LHCN-M2 (cell line): Measurements from ENCODE around the gene ADGRL2. TPM values are rescaled to one million over a fixed set of nuclear protein-coding genes. Genes with fewer than 3 reads are reported as not detected.

Source experiments
- DNase-seq: peaks from one replicate; pipeline ENCODE4 v3.0.0-alpha.2; 2012; ENCODE audit warnings: low read depth
- total RNA-seq: library from RNA; depleted of rRNA; stranded (reverse); fragments of >200 nt; gene quantifications from 2 replicates; pipeline ENCODE4 v1.2.3, GENCODE V29; 2014

The ADGRL2 gene
- total RNA-seq, 1 experiment from 2014 or later, result 0.57 TPM

DNA sequence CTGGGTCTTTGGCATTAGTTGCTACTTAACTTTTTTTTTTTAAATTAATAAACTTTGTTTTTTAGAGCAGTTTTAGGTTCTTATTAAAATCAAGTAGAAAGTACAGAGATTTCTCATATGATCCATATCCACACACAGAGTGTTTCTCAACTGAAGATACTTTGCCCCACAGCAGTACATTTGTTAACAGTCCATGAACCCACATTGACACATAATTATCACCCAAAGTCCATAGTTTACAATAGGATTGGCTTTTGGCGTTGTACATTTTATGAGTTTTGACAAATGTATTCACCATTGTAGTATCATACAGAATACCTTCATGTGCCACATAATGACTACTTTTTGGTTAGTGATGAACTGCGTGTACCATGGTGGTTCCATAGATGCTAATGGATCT, 106.8 kb downstream of the ADGRL2 start:
- no peak for DNase-seq

DNA sequence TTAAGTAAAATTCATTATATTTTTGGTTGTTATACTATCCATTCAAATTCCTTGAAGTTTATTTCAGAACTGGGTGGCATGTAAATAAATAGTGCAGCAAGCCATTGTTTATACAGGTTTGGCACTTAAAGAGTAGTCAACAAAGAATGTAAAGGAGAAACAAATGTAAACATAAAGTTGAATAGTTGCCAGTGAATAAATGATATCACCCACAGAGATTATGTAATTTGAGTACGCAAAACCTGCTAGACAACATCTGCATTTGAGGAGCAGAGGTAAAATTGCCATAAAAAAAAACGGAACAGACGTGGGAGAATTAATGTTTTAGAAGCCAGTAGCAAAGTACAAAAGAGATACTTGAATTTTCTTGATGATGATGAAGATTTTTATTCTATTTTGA, 111.6 kb downstream of the ADGRL2 start:
- no peak for DNase-seq

DNA sequence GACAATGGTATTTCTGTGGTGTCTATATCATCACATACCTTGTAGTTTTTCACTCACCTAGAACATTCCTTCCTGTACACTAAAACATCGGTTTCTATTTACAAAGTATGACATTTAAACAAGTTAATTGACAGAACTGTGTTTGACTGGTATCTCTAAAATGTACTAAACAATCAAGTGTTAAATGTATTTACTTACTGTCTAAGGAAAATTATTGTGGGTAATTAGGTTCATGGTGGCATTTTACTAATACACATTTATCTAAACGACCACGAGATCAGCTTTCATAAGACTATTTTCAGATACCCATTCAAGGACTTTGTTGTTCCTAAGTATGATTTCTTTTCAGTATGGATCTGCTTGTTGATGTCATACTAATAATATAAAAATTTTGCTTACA, 115.2 kb downstream of the ADGRL2 start:
- no peak for DNase-seq

DNA sequence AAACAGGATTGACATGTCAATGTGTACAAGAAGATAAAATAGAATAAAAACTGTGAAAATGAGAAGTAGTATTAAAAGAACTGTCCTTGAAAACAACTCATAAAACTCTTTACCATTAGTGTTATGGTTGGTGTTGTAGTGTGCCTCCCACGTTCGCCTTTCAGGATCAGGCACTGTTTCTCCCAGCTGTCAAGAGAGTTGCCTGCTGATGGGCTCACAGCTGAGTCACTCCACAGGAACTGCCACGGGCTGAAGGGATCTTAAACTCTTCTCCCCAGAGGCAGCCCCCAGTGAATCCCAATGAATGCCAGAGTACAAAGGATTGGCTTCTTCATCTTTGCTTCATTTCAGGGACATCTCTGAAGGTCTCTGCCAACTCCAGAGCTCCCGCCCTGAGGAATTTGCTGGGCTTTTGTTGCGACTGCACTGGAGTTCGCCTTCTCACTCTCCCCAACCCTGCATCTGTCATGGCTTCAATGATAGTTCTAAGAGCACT, 119.6 kb downstream of the ADGRL2 start:
- DNase-seq, result peak; percentile 21

DNA sequence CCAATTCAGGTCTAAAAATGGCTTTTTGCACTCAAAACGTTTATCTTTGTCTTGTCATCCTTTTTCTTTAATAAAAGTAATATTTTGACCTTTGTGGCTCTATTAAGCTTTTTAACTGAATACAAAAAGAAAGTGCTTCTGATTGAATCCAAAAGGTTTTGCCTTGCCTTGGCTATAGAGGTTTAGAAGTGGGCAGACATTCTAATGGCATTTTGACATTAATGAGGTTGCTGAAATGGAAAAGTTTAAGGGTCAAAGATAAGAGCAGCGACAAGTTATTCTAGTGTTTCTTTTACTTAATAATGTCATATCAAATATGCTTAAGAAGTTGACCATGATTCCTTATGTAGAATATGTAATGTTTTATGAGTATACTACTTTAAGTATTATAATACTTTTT, 120.2 kb downstream of the ADGRL2 start:
- DNase-seq, result no peak

DNA sequence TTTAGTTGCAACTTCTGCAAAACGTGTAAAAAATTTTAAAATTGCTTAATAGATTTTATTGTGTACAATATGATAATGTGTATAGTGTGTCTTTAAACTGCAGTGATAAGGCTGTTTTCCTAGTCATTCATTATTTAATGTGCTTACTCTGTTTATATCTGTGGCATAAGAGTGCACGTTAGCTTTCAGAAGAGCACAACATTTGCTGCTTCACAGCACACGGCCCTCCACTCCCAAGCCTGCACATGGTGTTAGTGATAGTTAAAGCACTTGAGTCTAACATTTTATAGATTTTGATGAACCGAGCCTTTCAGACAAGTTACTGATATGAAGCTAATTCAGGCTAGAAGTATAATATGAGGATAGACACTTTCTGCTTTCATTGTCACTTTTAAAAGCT, 120.6 kb downstream of the ADGRL2 start:
- DNase-seq, result no peak

DNA sequence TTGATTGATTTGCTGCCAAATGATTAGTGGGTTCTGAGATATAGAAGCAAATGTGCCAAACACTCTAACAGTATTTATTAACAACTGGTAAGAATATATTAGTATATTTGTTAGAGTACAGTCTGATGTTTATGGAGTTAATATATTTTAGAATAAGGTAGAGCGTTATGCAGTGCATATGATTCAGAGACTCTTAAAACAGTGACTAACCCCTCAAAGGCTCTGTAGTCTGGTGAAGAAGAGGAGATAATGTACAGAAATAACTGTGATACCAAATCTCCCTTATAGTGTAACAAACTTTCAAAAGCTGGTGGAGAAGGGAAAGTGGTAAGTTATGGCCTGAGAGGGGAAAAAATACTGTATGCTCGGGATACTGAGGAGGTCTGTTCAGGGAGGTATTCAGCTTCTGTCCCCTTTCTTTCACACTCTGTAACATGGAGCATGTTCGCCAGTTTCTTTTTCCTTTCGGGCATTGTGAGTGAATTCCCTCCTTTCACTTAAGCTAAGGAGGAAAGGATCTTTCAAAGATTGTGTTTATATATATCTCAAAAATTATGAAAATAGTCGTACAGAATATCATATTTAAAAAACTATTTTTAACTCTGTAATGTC, 121.2 kb downstream of the ADGRL2 start:
- DNase-seq, result no peak

DNA sequence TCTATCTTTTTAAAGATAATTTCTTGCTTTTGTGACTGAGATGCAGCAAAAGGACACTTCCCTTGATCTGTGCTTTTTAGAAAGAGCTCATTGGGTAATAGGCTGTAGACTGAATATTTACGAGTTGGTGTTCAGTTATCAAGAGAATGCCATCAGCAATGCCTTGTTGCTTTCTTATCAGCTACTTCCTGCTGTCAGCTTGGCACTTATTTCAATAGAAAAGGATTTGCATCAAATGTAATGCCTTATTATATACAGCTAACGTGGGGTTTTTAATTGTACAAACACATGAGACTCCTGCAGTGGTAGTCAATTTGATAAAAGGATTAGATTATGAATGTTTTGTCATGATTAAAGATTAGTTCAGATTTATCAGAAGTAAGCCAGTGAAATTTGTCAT, 122.2 kb downstream of the ADGRL2 start:
- no peak for DNase-seq

DNA sequence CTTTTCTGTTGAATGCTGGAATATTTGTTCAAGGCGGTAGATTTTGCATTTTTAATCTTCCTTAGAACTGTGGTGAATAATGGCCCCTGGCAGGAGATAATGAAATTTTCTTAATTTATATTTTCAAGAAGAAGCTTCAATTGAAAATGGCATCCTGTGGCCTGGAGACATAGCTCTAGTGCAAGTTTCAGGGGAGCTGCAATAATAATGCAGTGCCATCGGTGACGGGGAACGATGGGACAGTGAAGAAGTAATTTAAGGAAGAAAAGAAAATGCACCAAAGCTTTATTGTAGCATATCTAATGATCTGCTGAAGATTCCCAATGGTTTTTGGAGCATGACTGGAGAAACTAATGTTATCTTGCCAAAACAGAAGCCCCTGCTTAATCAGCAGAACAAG, 128.4 kb downstream of the ADGRL2 start:
- DNase-seq, result no peak

DNA sequence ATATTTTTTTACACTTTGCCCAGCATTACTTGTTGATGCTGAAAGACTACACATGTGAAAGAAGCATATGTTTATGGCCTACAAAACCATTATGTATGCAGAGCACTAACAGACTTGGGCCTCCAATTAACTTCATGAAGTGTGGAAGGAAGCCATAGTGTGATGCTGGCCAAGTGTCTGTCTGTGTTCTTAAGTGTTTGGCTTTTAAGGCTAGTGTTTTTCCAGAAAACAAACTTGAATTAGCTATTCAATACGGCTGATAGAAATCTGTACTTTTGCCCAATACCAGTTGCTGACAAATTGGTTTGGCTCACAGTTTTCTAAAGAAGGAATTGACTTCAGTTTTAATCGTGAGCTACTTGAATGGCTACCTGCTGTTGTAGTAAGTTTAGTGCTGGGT, 136.1 kb downstream of the ADGRL2 start:
- DNase-seq, result no peak

DNA sequence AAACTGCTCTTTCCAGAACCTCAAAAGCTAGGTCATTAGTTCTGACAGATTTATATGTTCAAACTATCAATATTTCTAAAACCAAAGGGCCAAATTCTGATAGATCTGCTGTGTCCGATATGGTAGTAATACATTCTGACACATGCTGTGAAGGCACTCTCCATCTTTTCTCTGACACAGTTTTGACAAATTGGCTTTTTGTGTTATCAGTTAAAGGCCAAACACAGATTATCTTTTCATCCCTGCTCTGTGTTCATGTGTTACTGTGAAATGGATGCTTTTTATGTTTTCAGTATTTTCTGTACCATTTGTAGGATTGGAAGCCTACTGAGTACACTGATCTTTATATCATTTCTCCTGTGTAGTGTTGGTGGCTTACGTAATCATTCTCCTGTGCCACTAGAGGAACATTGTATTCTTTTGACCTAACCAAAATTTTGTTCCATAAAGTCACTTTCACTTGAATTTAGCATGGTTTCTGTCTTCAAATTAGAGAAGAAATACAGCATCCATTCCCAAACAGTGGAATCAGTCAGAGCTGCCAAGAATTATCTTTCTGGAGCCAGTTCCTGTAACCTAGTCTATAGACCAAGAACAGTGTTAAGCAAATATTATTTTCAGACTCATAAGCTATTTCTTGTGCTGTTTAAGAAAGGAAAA, 137.2 kb downstream of the ADGRL2 start:
- no peak for DNase-seq

DNA sequence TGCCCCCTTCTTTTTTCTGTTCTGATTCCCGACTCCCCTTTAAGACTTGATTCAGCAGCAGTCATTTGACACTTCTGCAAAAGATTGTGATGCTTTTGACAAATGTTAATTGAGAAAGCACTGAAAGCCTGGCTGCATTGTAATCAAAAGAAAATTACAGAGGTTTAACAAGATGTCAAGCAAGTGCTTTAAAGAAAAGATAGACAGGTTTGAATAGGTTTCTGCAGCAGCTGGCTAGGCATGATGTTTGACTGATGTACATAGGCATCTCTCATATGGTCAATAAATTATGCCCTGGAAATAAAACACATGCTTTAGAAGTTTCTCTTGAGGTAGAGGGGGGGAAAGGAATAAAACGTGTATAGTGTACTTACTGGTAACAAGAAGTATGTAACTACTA, 147.8 kb downstream of the ADGRL2 start:
- DNase-seq, result no peak

DNA sequence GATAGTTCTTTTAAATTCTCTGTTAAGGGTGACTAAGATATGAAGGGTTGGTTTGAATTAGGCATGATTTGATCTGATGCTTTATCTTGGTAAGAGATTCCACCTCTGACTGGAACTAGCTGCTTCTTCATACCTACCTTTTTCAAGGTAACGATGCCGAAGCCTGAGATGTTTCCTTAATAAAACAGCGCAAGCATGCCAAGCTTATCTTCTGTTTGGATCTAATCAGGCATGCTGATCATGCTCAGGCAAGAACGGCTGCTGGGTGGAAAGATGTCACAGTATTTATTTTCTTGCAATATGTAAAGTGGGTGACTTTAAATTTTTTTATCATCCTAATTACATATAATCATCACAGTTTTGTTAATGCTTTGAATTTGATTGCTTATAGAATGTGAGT, 148.7 kb downstream of the ADGRL2 start:
- DNase-seq, result no peak

DNA sequence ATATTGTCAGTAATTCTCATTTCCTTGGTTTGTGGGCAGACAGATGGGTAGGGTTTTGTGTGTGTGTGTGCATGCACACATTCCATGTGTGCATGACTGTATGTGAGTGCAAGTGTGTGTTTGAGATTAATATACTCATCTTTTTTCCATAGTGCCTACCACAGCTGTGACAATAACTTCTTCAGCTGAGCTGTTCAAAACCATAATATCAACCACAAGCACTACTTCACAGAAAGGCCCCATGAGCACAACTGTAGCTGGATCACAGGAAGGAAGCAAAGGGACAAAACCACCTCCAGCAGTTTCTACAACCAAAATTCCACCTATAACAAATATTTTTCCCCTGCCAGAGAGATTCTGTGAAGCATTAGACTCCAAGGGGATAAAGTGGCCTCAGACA, 149.3 kb downstream of the ADGRL2 start:
- no peak for DNase-seq

DNA sequence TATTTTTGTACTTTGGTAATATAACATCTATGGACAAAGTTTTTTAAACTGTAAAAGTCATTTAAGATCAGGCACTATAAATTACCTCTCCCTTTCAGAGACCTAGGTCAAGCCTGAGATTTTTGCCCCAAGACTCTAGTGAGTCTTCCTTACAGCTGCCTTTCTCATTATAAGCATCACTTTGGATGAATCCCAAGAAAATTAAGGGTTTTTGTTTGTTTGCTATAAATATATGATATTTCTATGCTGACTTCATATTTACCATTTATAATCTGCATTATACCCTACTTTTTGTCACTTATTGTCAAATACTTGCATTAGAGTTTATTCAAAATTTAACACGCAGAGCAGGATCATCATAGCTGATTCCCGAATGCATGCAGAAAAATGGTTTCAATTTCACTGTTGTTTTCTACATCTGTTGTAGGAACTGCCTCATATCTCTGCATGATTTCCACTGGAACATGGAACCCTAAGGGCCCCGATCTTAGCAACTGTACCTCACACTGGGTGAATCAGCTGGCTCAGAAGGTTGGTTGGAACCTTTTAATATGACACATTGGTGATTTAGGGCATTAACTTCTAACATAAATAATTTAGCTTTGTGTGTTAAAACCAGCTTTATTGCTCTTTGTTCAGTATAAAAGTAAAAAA, 150.0 kb downstream of the ADGRL2 start:
- DNase-seq, result no peak

DNA sequence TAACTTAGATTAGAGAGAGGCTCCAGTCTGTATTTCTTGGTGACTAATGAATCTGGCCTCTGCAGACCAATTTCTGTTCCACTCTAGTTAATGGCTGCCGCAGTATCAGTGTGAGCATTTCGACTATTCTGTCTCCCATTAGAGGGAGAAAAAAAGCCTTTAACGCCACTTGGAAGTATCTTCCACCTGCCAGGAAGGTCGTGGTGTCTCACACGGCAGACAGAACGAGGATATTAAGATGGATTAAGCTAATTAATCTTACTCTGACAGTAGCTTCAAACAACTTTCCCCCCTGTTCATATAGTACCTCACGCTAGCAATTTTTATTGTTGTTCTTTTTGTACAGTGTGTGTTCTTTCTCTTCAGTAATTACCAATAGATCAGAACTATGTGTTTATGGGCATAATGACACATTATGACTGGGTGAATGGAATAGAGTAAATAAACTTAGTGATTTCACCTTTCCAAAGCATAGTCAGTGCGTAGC, 153.8 kb downstream of the ADGRL2 start:
- no peak for DNase-seq

DNA sequence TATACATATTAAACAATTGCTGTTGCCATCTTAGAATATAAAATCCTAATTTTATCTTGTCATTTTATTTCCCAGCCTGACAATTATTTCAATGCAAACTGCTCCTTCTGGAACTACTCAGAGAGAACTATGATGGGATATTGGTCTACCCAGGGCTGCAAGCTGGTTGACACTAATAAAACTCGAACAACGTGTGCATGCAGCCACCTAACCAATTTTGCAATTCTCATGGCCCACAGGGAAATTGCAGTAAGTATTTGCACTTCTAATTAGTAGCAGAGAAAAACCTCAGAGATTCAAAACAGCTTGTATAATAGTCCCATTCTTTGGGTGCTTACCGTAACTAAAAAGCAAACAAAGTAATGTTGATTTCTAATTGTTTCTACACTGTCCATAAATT, 167.2 kb downstream of the ADGRL2 start:
- no peak for DNase-seq

DNA sequence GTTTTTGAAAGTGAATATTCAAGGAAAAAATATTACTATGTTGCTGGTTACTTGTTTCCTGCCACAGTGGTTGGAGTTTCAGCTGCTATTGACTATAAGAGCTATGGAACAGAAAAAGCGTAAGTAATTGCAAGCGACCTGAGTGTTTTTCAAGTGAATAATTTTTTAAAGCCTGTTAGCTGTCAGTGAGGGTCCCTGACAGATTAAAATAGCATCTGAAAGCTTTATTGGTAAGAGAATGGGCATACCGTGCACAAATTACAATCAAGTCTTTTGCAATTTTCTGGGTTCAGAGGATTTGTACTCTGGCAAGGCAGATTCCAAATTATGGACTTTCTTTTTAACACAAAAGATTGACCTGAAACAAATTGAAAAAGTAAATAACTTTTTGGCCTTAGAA, 169.7 kb downstream of the ADGRL2 start:
- no peak for DNase-seq

DNA sequence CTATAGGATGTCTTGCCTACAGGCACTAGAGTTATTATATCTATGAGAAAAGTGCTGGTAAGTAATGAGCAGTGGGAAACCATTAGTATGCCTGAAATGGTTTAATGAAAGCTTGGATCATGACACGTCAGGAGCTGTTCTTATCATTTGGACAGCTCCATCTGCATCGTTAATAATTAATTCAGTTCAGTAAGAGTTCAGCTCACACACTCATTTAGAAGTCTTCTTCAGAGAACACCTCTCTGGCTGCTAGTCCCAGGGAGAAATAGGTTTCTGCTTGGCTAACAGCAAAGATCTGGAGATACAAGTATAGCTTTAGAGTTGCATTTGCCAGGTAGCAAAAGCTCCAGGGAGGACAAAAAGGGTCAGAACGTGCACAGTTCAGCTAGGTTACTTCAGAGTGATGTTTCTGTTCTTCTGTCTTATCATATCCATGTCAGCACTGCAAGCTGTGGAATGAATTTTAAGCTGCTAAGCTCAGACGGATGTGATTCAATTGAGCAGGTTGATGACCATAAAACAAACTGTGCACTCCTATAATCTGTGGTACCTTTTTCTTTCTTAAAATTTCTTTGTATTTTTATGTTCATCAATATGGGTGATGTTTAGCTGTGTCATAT, 173.6 kb downstream of the ADGRL2 start:
- DNase-seq, result no peak

DNA sequence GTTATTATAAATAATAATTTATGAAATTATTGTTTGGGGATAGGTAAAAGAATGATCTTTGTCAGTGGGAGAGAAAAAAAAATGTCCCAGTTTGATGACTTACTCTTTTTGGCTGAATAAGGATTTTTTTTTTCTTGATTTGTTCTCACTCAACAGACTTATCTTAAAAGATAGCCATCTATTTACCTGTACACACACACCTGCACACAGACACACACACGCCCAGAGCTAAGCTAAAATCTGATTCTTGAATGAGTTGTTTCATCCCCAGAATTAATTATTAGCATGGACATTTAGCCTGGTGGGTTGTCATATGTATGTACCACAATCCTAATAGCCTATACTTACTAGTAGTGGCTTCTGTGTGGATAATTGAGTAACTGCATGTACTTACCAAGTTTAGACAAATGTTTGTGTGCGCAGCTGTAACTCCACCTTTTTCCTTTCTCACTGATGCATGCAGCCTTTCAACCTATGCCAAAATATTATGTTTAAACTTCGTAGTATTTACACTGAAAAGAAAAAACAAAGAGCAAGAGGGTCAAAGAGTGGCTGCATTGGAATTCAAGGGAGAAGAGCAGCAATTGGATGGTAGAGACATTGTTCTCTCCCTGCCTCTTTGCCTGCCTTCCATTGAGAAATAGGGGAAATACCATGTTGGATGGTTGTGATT, 174.3 kb downstream of the ADGRL2 start:
- DNase-seq, result no peak

DNA sequence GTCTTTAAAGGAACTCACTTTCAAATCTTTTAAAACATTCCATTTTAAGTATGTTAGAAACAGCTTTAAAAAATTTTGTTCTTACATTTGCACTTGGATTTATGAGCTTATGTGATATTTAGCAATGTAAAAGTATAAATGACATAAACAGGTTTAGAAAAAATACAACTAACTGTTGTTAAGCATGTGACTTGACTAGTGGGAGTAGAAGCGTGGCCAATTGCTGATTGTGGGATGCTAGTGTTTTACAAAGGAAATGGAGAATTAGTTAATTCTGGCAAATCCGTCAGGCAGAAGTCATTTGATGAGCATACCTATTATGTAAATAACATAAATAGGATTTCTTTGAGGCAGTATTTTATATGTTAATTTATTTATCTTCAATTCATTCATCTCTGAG, 175.8 kb downstream of the ADGRL2 start:
- no peak for DNase-seq

DNA sequence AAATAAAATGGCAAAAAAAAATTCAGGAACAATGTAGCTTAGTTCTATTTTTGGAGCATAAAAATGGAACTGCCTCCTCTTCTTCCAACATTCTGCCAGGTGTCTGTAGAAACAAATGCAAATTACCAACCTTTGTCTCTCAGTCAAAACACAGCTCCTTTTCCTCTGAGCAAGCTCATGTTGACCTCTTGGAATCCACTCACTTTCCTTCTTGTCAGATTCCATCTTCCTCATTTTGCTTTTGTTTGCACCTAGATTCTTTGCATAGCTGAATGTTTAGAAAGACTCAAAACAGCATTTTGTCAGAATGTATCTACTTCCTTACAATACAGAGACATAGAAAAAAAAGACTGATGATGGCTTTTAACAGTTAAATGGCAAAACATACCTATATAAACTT, 178.2 kb downstream of the ADGRL2 start:
- no peak for DNase-seq
